ENCODE results near the gene APOL5.
A peak's percentile ranks its signal among the peaks of the same experiment; 100 is the strongest.

Gene APOL5

DNA sequence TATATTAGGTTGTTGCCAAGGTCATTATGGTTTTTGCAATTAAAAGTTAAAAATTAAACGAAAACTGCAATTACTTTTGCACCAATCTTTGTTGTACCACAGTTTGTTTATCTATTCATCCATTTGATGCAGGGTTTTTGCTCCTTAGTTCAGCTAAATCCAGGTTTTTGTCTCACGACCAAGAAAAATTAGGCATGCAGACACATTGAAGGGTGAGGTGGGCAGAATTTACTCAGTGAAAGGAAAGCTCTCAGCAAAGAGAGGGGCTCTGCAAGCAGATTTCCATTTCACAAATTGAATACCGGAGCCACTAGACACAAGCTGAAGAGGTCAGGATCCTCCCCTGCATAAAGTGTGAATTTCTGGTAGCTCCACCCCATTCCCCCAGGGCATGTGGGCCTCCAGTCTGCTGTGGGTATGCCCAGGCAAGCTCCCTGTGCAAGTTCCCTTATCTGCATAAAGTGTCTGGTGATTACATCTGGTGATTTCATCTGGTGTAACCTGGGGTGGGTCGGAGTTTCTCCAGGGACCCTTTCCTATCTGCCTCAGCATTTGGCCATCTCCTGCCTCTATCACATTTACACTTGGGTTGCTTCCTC is 36.1 kb upstream of the APOL5 start:
- Histone ChIP-seq H3K9me3 (ENCODE audit: low read length) (peaks cover 7% of the 10 kb centered on the region), H3F3A (ENCODE audit: insufficient read depth, low read length) (no peaks in the 10 kb centered on the region; the same call in 1 of the 2 replicates), H3K9ac (ENCODE audit: low read length) (no peak overlapping the region), H3K79me2 (ENCODE audit: insufficient read depth, low read length) (no peaks in the 10 kb centered on the region), H3K4me2 (ENCODE audit: low read length) (no peak overlapping the region), H3K36me3 (ENCODE audit: insufficient read depth, low read length) (peaks cover 3% of the 10 kb centered on the region; the same call in 1 of the 2 replicates), H3K27me3 (ENCODE audit: insufficient read depth, low read length) (no peaks in the 10 kb centered on the region), H3K27ac (ENCODE audit: low read depth, low read length, poor library complexity, severe bottlenecking) (no peak overlapping the region), H3K4me3 (ENCODE audit: low read depth, low read length, poor library complexity, severe bottlenecking) (no peak overlapping the region), H3K9me2 (ENCODE audit: low read depth, low read length) (no peaks in the 10 kb centered on the region), H2AFZ (ENCODE audit: low read length) (no peak overlapping the region), H3K4me1 (ENCODE audit: insufficient read depth, low read length, severe bottlenecking) (peaks cover 27% of the 10 kb centered on the region), H4K20me1 (ENCODE audit: insufficient read depth, low read length) (no peaks in the 10 kb centered on the region)
- no peak for TF ChIP-seq EZH2 (IDR thresholded peaks at IDR 0.05; ENCODE audit: borderline replicate concordance, low read length)
- TF ChIP-seq, protein P1, sequence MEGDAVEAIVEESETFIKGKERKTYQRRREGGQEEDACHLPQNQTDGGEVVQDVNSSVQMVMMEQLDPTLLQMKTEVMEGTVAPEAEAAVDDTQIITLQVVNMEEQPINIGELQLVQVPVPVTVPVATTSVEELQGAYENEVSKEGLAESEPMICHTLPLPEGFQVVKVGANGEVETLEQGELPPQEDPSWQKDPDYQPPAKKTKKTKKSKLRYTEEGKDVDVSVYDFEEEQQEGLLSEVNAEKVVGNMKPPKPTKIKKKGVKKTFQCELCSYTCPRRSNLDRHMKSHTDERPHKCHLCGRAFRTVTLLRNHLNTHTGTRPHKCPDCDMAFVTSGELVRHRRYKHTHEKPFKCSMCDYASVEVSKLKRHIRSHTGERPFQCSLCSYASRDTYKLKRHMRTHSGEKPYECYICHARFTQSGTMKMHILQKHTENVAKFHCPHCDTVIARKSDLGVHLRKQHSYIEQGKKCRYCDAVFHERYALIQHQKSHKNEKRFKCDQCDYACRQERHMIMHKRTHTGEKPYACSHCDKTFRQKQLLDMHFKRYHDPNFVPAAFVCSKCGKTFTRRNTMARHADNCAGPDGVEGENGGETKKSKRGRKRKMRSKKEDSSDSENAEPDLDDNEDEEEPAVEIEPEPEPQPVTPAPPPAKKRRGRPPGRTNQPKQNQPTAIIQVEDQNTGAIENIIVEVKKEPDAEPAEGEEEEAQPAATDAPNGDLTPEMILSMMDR (IDR thresholded peaks at IDR 0.05; ENCODE audit: low read length): no peak

DNA sequence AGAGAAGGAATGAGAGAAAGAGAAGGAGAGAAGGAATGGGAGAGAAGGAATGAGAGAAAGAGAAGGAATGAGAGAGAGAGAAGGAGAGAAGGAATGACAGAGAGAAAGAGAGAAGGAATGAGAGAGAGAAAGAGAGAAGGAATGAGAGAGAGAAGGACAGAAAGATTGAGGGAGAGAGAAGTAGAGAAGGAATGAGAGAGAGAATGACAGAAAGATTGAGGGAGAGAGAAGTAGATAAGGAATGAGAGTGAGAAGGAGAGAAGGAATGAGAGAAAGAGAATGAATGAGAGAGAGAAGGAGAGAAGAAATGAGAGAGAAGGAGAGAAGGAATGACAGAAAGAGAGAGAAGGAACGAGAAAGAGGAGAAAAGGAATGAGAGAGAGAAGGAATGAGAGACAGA is 34.1 kb upstream of the APOL5 start:
- Histone ChIP-seq H3F3A (ENCODE audit: insufficient read depth, low read length) (no peaks in the 10 kb centered on the region; the same call in 1 of the 2 replicates), H3K9me3 (ENCODE audit: low read length) (peaks cover 7% of the 10 kb centered on the region), H3K4me3 (ENCODE audit: low read depth, low read length, poor library complexity, severe bottlenecking) (no peak overlapping the region), H3K9me2 (ENCODE audit: low read depth, low read length) (no peaks in the 10 kb centered on the region), H3K4me2 (ENCODE audit: low read length) (no peak overlapping the region), H3K27ac (ENCODE audit: low read depth, low read length, poor library complexity, severe bottlenecking) (no peak overlapping the region), H4K20me1 (ENCODE audit: insufficient read depth, low read length) (no peaks in the 10 kb centered on the region), H3K79me2 (ENCODE audit: insufficient read depth, low read length) (no peaks in the 10 kb centered on the region), H2AFZ (ENCODE audit: low read length) (no peak overlapping the region), H3K36me3 (ENCODE audit: insufficient read depth, low read length) (peaks cover 3% of the 10 kb centered on the region; the same call in 1 of the 2 replicates), H3K9ac (ENCODE audit: low read length) (no peak overlapping the region), H3K4me1 (ENCODE audit: insufficient read depth, low read length, severe bottlenecking) (peaks cover 38% of the 10 kb centered on the region), H3K27me3 (ENCODE audit: insufficient read depth, low read length) (no peaks in the 10 kb centered on the region)
- TF ChIP-seq EZH2 (IDR thresholded peaks at IDR 0.05; ENCODE audit: borderline replicate concordance, low read length): no peak
- TF ChIP-seq, protein P1 (IDR thresholded peaks at IDR 0.05; ENCODE audit: low read length): no peak

DNA sequence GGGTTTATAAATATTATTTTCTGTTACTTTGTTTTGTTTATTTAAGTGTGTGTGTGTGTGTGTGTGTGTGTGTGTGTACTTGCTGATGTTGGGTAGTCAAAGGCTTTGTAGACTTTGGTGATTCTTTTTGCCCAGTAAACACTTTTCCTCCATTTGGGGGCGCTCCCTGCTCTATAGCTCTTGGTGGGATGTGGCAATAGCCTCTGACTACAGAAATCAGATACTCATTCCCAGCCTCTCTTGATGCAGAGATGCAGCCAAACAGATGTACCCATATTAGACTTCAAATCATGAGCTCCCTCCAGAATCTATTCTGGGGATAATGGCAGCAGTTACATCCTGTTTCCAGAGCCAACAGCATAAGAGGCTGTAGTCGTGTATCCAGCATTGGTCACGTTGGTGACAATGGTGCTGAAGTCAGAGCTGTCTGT is 33.4 kb upstream of the APOL5 start:
- Histone ChIP-seq H3K9me2 (ENCODE audit: low read depth, low read length) (no peaks in the 10 kb centered on the region), H3K4me3 (ENCODE audit: low read depth, low read length, poor library complexity, severe bottlenecking) (no peak overlapping the region), H3K4me2 (ENCODE audit: low read length) (no peak overlapping the region), H3K79me2 (ENCODE audit: insufficient read depth, low read length) (no peaks in the 10 kb centered on the region), H3K27ac (ENCODE audit: low read depth, low read length, poor library complexity, severe bottlenecking) (peak overlapping the region; percentile 99), H4K20me1 (ENCODE audit: insufficient read depth, low read length) (no peaks in the 10 kb centered on the region), H3K9ac (ENCODE audit: low read length) (no peak overlapping the region), H2AFZ (ENCODE audit: low read length) (no peak overlapping the region), H3K4me1 (ENCODE audit: insufficient read depth, low read length, severe bottlenecking) (peaks cover 45% of the 10 kb centered on the region), H3K27me3 (ENCODE audit: insufficient read depth, low read length) (no peaks in the 10 kb centered on the region), H3F3A (ENCODE audit: insufficient read depth, low read length) (no peaks in the 10 kb centered on the region; the same call in 1 of the 2 replicates), H3K9me3 (ENCODE audit: low read length) (peaks cover 7% of the 10 kb centered on the region), H3K36me3 (ENCODE audit: insufficient read depth, low read length) (peaks cover 3% of the 10 kb centered on the region; the same call in 1 of the 2 replicates)
- TF ChIP-seq, protein P1 (IDR thresholded peaks at IDR 0.05; ENCODE audit: low read length): peak; percentile 74
- no peak for TF ChIP-seq EZH2 (IDR thresholded peaks at IDR 0.05; ENCODE audit: borderline replicate concordance, low read length)
